ENCODE measurements around the gene SEPSECS. TPM values are rescaled to one million over a fixed set of nuclear protein-coding genes. Genes with fewer than 3 reads are reported as not detected.

The SEPSECS gene
- total RNA-seq (1 to 10 TPM; 5.6 to 9.4 TPM), polyA plus RNA-seq (1 to 10 TPM; 3.3 to 5.3 TPM)
- long read RNA-seq, donor 1, full-length matches to known transcripts, result 3 of 6 reads
- long read RNA-seq, donor 1, partial matches to known transcripts, result 2 of 6 reads
- long read RNA-seq, donor 1, other reads (novel, unspliced or antisense), result 1 of 6 reads
- long read RNA-seq, donor 2, full-length matches to known transcripts, result 2 of 3 reads
- long read RNA-seq, donor 2, partial matches to known transcripts, result 1 of 3 reads
- long read RNA-seq, donor 2, other reads (novel, unspliced or antisense), result 0 of 3 reads

- no peaks in the 10 kb centered on the region for H3K27me3 ChIP-seq (ENCODE audit: control insufficient read depth in 1 of 2, insufficient read depth in 2 of 2, low read length in 1 of 2)
- H3K9me3 ChIP-seq (ENCODE audit: control insufficient read depth, low read length), result no peaks in the 10 kb centered on the region
- no peaks in the 10 kb centered on the region for H3K4me1 ChIP-seq (ENCODE audit: control insufficient read depth in 1 of 2, insufficient read depth in 2 of 2, low read length in 2 of 2)
- intact Hi-C loops (cut with DNase I), result loop anchor here in 1 of 2 donors (10.0 kb wide), 1 partner anchor 155 kb away; the partner anchor contains the start of gene ZCCHC4
- peak; percentile 97 for ATAC-seq (ENCODE audit: low FRiP score)
- H3K27ac ChIP-seq (ENCODE audit: low read depth in 1 of 2, low read length in 2 of 2), result peak within 1 kb of the TSS; percentile 85 to 99
- no peaks in the 10 kb centered on the region for H3K36me3 ChIP-seq (ENCODE audit: control insufficient read depth in 1 of 2, insufficient read depth in 2 of 2, low read length in 1 of 2)
- DNase-seq, result peak; percentile 99
- H3K4me3 ChIP-seq (ENCODE audit: low read length in 2 of 2), result peak within 1 kb of the TSS; percentile 73 to 86
- 1% methylated on average over 66 of the region's 66 CpGs for WGBS, 2 donors
Observed at GRCh38 chr4:25159837-25160713, at the start of gene SEPSECS. Gene SEPSECS, minus strand, starts transcription at chr4:25160449. Its CDS starts 80 bp downstream, at chr4:25160369.

GRCh38 chr4:25209702-25210101 lies 49.5 kb upstream of the SEPSECS start:
- H3K27ac ChIP-seq (ENCODE audit: low read depth in 1 of 2, low read length in 2 of 2), result no peak overlapping the region
- peaks cover 5% of the 10 kb centered on the region for H3K9me3 ChIP-seq (ENCODE audit: control insufficient read depth, low read length)
- WGBS, 2 donors, result 79 to 89% methylated on average over 1 of the region's 1 CpG
- no peak for DNase-seq
- intact Hi-C loops (cut with DNase I), result no loop called here
- no peaks in the 10 kb centered on the region for H3K4me1 ChIP-seq (ENCODE audit: control insufficient read depth in 1 of 2, insufficient read depth in 2 of 2, low read length in 2 of 2)
- no peaks in the 10 kb centered on the region for H3K27me3 ChIP-seq (ENCODE audit: control insufficient read depth in 1 of 2, insufficient read depth in 2 of 2, low read length in 1 of 2)
- no peak for ATAC-seq (ENCODE audit: low FRiP score)
- H3K36me3 ChIP-seq (ENCODE audit: control insufficient read depth in 1 of 2, insufficient read depth in 2 of 2, low read length in 1 of 2), result no peaks in the 10 kb centered on the region
- H3K4me3 ChIP-seq (ENCODE audit: low read length in 2 of 2), result no peak overlapping the region

- intact Hi-C loops (cut with DNase I), result no loop called here
- no peak overlapping the region for H3K27ac ChIP-seq (ENCODE audit: low read depth in 1 of 2, low read length in 2 of 2)
- H3K27me3 ChIP-seq (ENCODE audit: control insufficient read depth in 1 of 2, insufficient read depth in 2 of 2, low read length in 1 of 2), result no peaks in the 10 kb centered on the region
- no peaks in the 10 kb centered on the region for H3K36me3 ChIP-seq (ENCODE audit: control insufficient read depth in 1 of 2, insufficient read depth in 2 of 2, low read length in 1 of 2)
- no peak for DNase-seq
- WGBS, 2 donors, result 94% methylated on average over 1 of the region's 1 CpG
- H3K4me3 ChIP-seq (ENCODE audit: low read length in 2 of 2), result no peak overlapping the region
- ATAC-seq (ENCODE audit: low FRiP score), result no peak
- no peaks in the 10 kb centered on the region for H3K4me1 ChIP-seq (ENCODE audit: control insufficient read depth in 1 of 2, insufficient read depth in 2 of 2, low read length in 2 of 2)
- H3K9me3 ChIP-seq (ENCODE audit: control insufficient read depth, low read length), result peaks cover 5% of the 10 kb centered on the region
Observed at GRCh38 chr4:25207997-25208396, 47.7 kb upstream of the SEPSECS start.

- Histone ChIP-seq H3K27ac (ENCODE audit: low read depth in 1 of 2, low read length in 2 of 2) (no peak overlapping the region), H3K27me3 (ENCODE audit: control insufficient read depth in 1 of 2, insufficient read depth in 2 of 2, low read length in 1 of 2) (no peaks in the 10 kb centered on the region)
- WGBS, 2 donors, result 95 to 99% methylated on average over 2 of the region's 2 CpGs
Observed at GRCh38 chr4:25198713-25199112, 38.5 kb upstream of the SEPSECS start.

GRCh38 chr4:25190407-25190806 lies 30.2 kb upstream of the SEPSECS start:
- no peaks in the 10 kb centered on the region for H3K27me3 ChIP-seq (ENCODE audit: control insufficient read depth in 1 of 2, insufficient read depth in 2 of 2, low read length in 1 of 2)
- no peaks in the 10 kb centered on the region for H3K36me3 ChIP-seq (ENCODE audit: control insufficient read depth in 1 of 2, insufficient read depth in 2 of 2, low read length in 1 of 2)
- ATAC-seq (ENCODE audit: low FRiP score) (no peak), DNase-seq (no peak)
- no peaks in the 10 kb centered on the region for H3K4me1 ChIP-seq (ENCODE audit: control insufficient read depth in 1 of 2, insufficient read depth in 2 of 2, low read length in 2 of 2)
- H3K9me3 ChIP-seq (ENCODE audit: control insufficient read depth, low read length), result no peaks in the 10 kb centered on the region
- H3K4me3 ChIP-seq (ENCODE audit: low read length in 2 of 2), result no peak overlapping the region
- 55 to 78% methylated on average over 2 of the region's 2 CpGs for WGBS, 2 donors
- intact Hi-C loops (cut with DNase I), result no loop called here
- no peak overlapping the region for H3K27ac ChIP-seq (ENCODE audit: low read depth in 1 of 2, low read length in 2 of 2)

More at GRCh38 chr4:25198713-25199112, 38.5 kb upstream of the SEPSECS start:
- Histone ChIP-seq H3K36me3 (ENCODE audit: control insufficient read depth in 1 of 2, insufficient read depth in 2 of 2, low read length in 1 of 2) (no peaks in the 10 kb centered on the region), H3K4me3 (ENCODE audit: low read length in 2 of 2) (no peak overlapping the region), H3K4me1 (ENCODE audit: control insufficient read depth in 1 of 2, insufficient read depth in 2 of 2, low read length in 2 of 2) (no peaks in the 10 kb centered on the region), H3K9me3 (ENCODE audit: control insufficient read depth, low read length) (no peaks in the 10 kb centered on the region)
- no peak for DNase-seq
- ATAC-seq (ENCODE audit: low FRiP score), result no peak
- intact Hi-C loops (cut with DNase I), result no loop called here

GRCh38 chr4:25184056-25184455 lies 23.8 kb upstream of the SEPSECS start:
- 90 to 91% methylated on average over 4 of the region's 4 CpGs for WGBS, 2 donors
- no peak for ATAC-seq (ENCODE audit: low FRiP score)
- H3K4me3 ChIP-seq (ENCODE audit: low read length in 2 of 2), result no peak overlapping the region
- H3K9me3 ChIP-seq (ENCODE audit: control insufficient read depth, low read length), result no peaks in the 10 kb centered on the region
- no peaks in the 10 kb centered on the region for H3K27me3 ChIP-seq (ENCODE audit: control insufficient read depth in 1 of 2, insufficient read depth in 2 of 2, low read length in 1 of 2)
- intact Hi-C loops (cut with DNase I), result no loop called here
- no peak for DNase-seq
- no peaks in the 10 kb centered on the region for H3K4me1 ChIP-seq (ENCODE audit: control insufficient read depth in 1 of 2, insufficient read depth in 2 of 2, low read length in 2 of 2)
- H3K36me3 ChIP-seq (ENCODE audit: control insufficient read depth in 1 of 2, insufficient read depth in 2 of 2, low read length in 1 of 2), result no peaks in the 10 kb centered on the region
- H3K27ac ChIP-seq (ENCODE audit: low read depth in 1 of 2, low read length in 2 of 2), result no peak overlapping the region

GRCh38 chr4:25182937-25183336 lies 22.7 kb upstream of the SEPSECS start:
- 73 to 78% methylated on average over 5 of the region's 5 CpGs for WGBS, 2 donors
- intact Hi-C loops (cut with DNase I), result no loop called here
- Histone ChIP-seq H3K27ac (ENCODE audit: low read depth in 1 of 2, low read length in 2 of 2) (no peak overlapping the region), H3K36me3 (ENCODE audit: control insufficient read depth in 1 of 2, insufficient read depth in 2 of 2, low read length in 1 of 2) (no peaks in the 10 kb centered on the region), H3K9me3 (ENCODE audit: control insufficient read depth, low read length) (no peaks in the 10 kb centered on the region), H3K4me1 (ENCODE audit: control insufficient read depth in 1 of 2, insufficient read depth in 2 of 2, low read length in 2 of 2) (no peaks in the 10 kb centered on the region), H3K4me3 (ENCODE audit: low read length in 2 of 2) (no peak overlapping the region), H3K27me3 (ENCODE audit: control insufficient read depth in 1 of 2, insufficient read depth in 2 of 2, low read length in 1 of 2) (no peaks in the 10 kb centered on the region)
- no peak for DNase-seq
- no peak for ATAC-seq (ENCODE audit: low FRiP score)

GRCh38 chr4:25180524-25181131 lies 20.4 kb upstream of the SEPSECS start:
- no peak overlapping the region for H3K4me3 ChIP-seq (ENCODE audit: low read length in 2 of 2)
- H3K36me3 ChIP-seq (ENCODE audit: control insufficient read depth in 1 of 2, insufficient read depth in 2 of 2, low read length in 1 of 2), result no peaks in the 10 kb centered on the region
- intact Hi-C loops (cut with DNase I), result no loop called here
- no peak overlapping the region for H3K27ac ChIP-seq (ENCODE audit: low read depth in 1 of 2, low read length in 2 of 2)
- no peaks in the 10 kb centered on the region for H3K4me1 ChIP-seq (ENCODE audit: control insufficient read depth in 1 of 2, insufficient read depth in 2 of 2, low read length in 2 of 2)
- WGBS, 2 donors, result 55% methylated on average over 3 of the region's 3 CpGs
- no peak for DNase-seq
- no peaks in the 10 kb centered on the region for H3K27me3 ChIP-seq (ENCODE audit: control insufficient read depth in 1 of 2, insufficient read depth in 2 of 2, low read length in 1 of 2)
- ATAC-seq (ENCODE audit: low FRiP score), result no peak
- H3K9me3 ChIP-seq (ENCODE audit: control insufficient read depth, low read length), result no peaks in the 10 kb centered on the region

Measured in aorta (tissue), 5 donors.